ENCODE data around the gene IGSF23.

Gene IGSF23

GRCh38 chr19:44649578-44650145 lies 36.3 kb downstream of the IGSF23 start:
- Mint-ChIP-seq H3K27ac (no peak overlapping the region), H3K36me3 (ENCODE audit: low read depth) (no peaks in the 10 kb centered on the region), H3K9me3 (no peaks in the 10 kb centered on the region), H3K4me3 (no peak overlapping the region), H3K27me3 (ENCODE audit: low read depth) (no peaks in the 10 kb centered on the region), H3K4me1 (ENCODE audit: low read depth) (peaks cover 4% of the 10 kb centered on the region)

GRCh38 chr19:44653343-44653742 lies 40.0 kb downstream of the IGSF23 start:
- Mint-ChIP-seq H3K27me3 (ENCODE audit: low read depth) (no peaks in the 10 kb centered on the region), H3K27ac (no peak overlapping the region), H3K4me3 (no peak overlapping the region), H3K9me3 (no peaks in the 10 kb centered on the region), H3K4me1 (ENCODE audit: low read depth) (peaks cover 9% of the 10 kb centered on the region), H3K36me3 (ENCODE audit: low read depth) (no peaks in the 10 kb centered on the region)

- Mint-ChIP-seq H3K4me1 (ENCODE audit: low read depth) (peaks cover 9% of the 10 kb centered on the region), H3K27me3 (ENCODE audit: low read depth) (no peaks in the 10 kb centered on the region), H3K36me3 (ENCODE audit: low read depth) (no peaks in the 10 kb centered on the region), H3K9me3 (no peaks in the 10 kb centered on the region), H3K4me3 (no peak overlapping the region), H3K27ac (no peak overlapping the region)
These were observed 40.8 kb downstream of the IGSF23 start for GRCh38 chr19:44653977-44654774.

GRCh38 chr19:44657211-44657921 lies 44.0 kb downstream of the IGSF23 start:
- no peaks in the 10 kb centered on the region for H3K27me3 Mint-ChIP-seq (ENCODE audit: low read depth)
- no peaks in the 10 kb centered on the region for H3K36me3 Mint-ChIP-seq (ENCODE audit: low read depth)
- H3K9me3 Mint-ChIP-seq = no peaks in the 10 kb centered on the region
- no peak overlapping the region for H3K4me3 Mint-ChIP-seq
- peaks cover 9% of the 10 kb centered on the region for H3K4me1 Mint-ChIP-seq (ENCODE audit: low read depth)
- no peak overlapping the region for H3K27ac Mint-ChIP-seq

- peaks cover 9% of the 10 kb centered on the region for H3K4me1 Mint-ChIP-seq (ENCODE audit: low read depth)
- H3K27me3 Mint-ChIP-seq (ENCODE audit: low read depth) = no peaks in the 10 kb centered on the region
- no peaks in the 10 kb centered on the region for H3K36me3 Mint-ChIP-seq (ENCODE audit: low read depth)
- no peak overlapping the region for H3K4me3 Mint-ChIP-seq
- no peak overlapping the region for H3K27ac Mint-ChIP-seq
- H3K9me3 Mint-ChIP-seq = no peaks in the 10 kb centered on the region
These were observed 44.8 kb downstream of the IGSF23 start for GRCh38 chr19:44658069-44658733.

- Mint-ChIP-seq H3K9me3 (no peaks in the 10 kb centered on the region), H3K27ac (no peak overlapping the region), H3K27me3 (ENCODE audit: low read depth) (no peaks in the 10 kb centered on the region), H3K4me1 (ENCODE audit: low read depth) (peaks cover 3% of the 10 kb centered on the region), H3K4me3 (no peak overlapping the region), H3K36me3 (ENCODE audit: low read depth) (no peaks in the 10 kb centered on the region)
These were observed 46.7 kb downstream of the IGSF23 start for GRCh38 chr19:44660081-44660480.

- Mint-ChIP-seq H3K4me3 (no peak overlapping the region), H3K36me3 (ENCODE audit: low read depth) (no peaks in the 10 kb centered on the region), H3K27me3 (ENCODE audit: low read depth) (no peaks in the 10 kb centered on the region), H3K9me3 (no peaks in the 10 kb centered on the region), H3K4me1 (ENCODE audit: low read depth) (peaks cover 3% of the 10 kb centered on the region), H3K27ac (no peak overlapping the region)
These were observed 47.8 kb downstream of the IGSF23 start for GRCh38 chr19:44661205-44661604.

- Mint-ChIP-seq H3K36me3 (ENCODE audit: low read depth) (no peaks in the 10 kb centered on the region), H3K4me1 (ENCODE audit: low read depth) (peaks cover 3% of the 10 kb centered on the region), H3K4me3 (no peak overlapping the region), H3K27ac (no peak overlapping the region), H3K27me3 (ENCODE audit: low read depth) (no peaks in the 10 kb centered on the region), H3K9me3 (no peaks in the 10 kb centered on the region)
These were observed 48.5 kb downstream of the IGSF23 start for GRCh38 chr19:44661904-44662303.

GRCh38 chr19:44662691-44663385 lies 49.5 kb downstream of the IGSF23 start:
- Mint-ChIP-seq H3K4me3 (no peak overlapping the region), H3K9me3 (no peaks in the 10 kb centered on the region), H3K36me3 (ENCODE audit: low read depth) (no peaks in the 10 kb centered on the region), H3K27ac (no peak overlapping the region), H3K4me1 (ENCODE audit: low read depth) (no peaks in the 10 kb centered on the region), H3K27me3 (ENCODE audit: low read depth) (no peaks in the 10 kb centered on the region)

- H3K27ac Mint-ChIP-seq = no peak overlapping the region
- H3K9me3 Mint-ChIP-seq = no peaks in the 10 kb centered on the region
- H3K36me3 Mint-ChIP-seq (ENCODE audit: low read depth) = no peaks in the 10 kb centered on the region
- no peaks in the 10 kb centered on the region for H3K4me1 Mint-ChIP-seq (ENCODE audit: low read depth)
- H3K27me3 Mint-ChIP-seq (ENCODE audit: low read depth) = no peaks in the 10 kb centered on the region
- no peak overlapping the region for H3K4me3 Mint-ChIP-seq
These were observed 50.6 kb downstream of the IGSF23 start for GRCh38 chr19:44663996-44664395.

GRCh38 chr19:44664976-44665375 lies 51.6 kb downstream of the IGSF23 start:
- Mint-ChIP-seq H3K27me3 (ENCODE audit: low read depth) (no peaks in the 10 kb centered on the region), H3K4me1 (ENCODE audit: low read depth) (no peaks in the 10 kb centered on the region), H3K9me3 (no peaks in the 10 kb centered on the region), H3K4me3 (no peak overlapping the region), H3K27ac (no peak overlapping the region), H3K36me3 (ENCODE audit: low read depth) (no peaks in the 10 kb centered on the region)

- H3K36me3 Mint-ChIP-seq (ENCODE audit: low read depth) = no peaks in the 10 kb centered on the region
- no peaks in the 10 kb centered on the region for H3K9me3 Mint-ChIP-seq
- no peak overlapping the region for H3K4me3 Mint-ChIP-seq
- no peaks in the 10 kb centered on the region for H3K27me3 Mint-ChIP-seq (ENCODE audit: low read depth)
- no peaks in the 10 kb centered on the region for H3K4me1 Mint-ChIP-seq (ENCODE audit: low read depth)
- H3K27ac Mint-ChIP-seq = no peak overlapping the region
These were observed 53.6 kb downstream of the IGSF23 start for GRCh38 chr19:44666852-44667556.

GRCh38 chr19:44668985-44669764 lies 55.8 kb downstream of the IGSF23 start:
- Mint-ChIP-seq H3K9me3 (no peaks in the 10 kb centered on the region), H3K27ac (no peak overlapping the region), H3K36me3 (ENCODE audit: low read depth) (no peaks in the 10 kb centered on the region)

More at GRCh38 chr19:44668985-44669764, 55.8 kb downstream of the IGSF23 start:
- no peaks in the 10 kb centered on the region for H3K4me1 Mint-ChIP-seq (ENCODE audit: low read depth)
- no peaks in the 10 kb centered on the region for H3K27me3 Mint-ChIP-seq (ENCODE audit: low read depth)
- H3K4me3 Mint-ChIP-seq = no peak overlapping the region

Measured in T-helper 1 cell treated with Interleukin-12 subunit alpha and Interleukin-12 subunit beta and Interleukin-4 antibody, amounts not matched to agents 30 μg/mL and 1 μg/mL, for 36 hours (primary cell).